ENCODE data around the gene FBXW8. TPM values are rescaled to one million over a fixed set of nuclear protein-coding genes. Genes with fewer than 3 reads are reported as not detected.

The FBXW8 gene, protein sequence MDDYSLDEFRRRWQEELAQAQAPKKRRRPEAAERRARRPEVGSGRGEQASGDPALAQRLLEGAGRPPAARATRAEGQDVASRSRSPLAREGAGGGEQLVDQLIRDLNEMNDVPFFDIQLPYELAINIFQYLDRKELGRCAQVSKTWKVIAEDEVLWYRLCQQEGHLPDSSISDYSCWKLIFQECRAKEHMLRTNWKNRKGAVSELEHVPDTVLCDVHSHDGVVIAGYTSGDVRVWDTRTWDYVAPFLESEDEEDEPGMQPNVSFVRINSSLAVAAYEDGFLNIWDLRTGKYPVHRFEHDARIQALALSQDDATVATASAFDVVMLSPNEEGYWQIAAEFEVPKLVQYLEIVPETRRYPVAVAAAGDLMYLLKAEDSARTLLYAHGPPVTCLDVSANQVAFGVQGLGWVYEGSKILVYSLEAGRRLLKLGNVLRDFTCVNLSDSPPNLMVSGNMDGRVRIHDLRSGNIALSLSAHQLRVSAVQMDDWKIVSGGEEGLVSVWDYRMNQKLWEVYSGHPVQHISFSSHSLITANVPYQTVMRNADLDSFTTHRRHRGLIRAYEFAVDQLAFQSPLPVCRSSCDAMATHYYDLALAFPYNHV
- 28.9 and 30.8 TPM in 2 replicates for total RNA-seq

DNA sequence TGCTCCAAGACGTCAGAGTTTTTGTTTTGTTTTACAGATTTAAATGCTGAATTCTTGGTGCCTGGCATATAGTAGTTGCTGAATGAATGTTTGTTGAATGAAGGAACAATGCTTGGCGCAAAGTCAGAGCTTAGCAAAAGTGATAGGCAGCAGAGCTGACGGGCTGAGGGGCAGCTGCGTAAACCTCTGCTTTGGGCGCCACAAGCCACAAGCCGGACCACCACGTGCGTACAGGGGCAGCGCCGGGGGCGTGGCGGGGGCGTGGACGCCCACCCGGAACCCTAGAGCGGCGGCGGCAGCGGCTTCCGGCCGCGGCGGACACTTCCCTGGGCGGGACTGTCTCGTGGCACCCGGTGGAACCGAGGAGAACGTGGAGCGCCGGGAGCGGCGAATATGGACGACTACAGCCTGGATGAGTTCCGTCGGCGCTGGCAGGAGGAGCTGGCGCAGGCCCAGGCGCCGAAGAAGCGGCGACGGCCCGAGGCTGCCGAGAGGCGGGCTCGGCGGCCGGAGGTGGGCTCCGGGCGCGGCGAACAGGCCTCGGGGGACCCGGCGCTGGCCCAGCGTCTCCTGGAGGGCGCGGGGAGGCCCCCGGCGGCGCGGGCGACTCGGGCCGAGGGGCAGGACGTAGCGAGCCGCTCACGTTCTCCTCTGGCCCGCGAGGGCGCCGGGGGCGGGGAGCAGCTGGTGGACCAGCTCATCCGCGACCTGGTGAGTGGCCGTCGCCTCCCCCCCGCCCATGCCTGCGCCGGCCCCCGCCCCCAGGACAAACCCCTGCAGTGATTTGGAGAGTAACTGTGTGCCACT lies at the start of gene FBXW8:
FBXW8 (plus strand) TSS at position 306 of the 807 bp plus-strand sequence; CDS start at position 394, 88 bp downstream.

DNA sequence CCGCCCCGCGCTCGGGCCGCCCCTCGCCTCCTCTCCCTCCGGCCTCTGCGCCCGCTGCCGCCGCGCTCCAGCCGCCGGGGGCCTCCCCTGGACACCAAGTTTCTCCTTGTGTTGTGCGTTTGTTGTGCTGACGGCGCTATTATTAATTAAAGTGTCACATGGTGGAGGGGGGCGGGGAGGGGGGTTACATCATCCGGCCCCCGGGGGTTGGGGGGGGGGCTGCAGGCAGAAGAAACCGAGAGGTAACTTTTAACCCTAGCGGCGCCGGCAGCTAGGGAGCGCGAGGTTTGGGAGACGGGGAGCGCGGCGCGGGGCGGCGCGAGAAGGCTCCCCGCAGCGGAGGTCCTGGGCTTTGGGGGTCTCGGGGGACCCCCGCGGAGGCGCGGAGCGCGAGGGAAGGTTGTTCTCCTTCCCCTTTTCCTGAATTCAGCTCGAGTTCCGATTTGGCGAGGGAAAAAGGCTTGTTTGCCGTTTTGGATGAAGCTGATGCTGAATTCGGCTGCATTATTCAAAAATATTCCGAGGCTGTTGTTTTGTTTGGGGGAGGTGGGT lies 29.3 kb upstream of the FBXW8 start, which contains the start of gene HRK:
HRK (minus strand) TSS at position 117 of the 552 bp plus-strand sequence. CDS start 134 bp downstream, outside the sequence.

Other genes starting within 250 kb of the FBXW8 start
- 22.3 and 43.2 TPM in 2 replicates for gene SPRING1, start 172.9 kb upstream of the FBXW8 start, total RNA-seq
- 5.5 and 18.0 TPM in 2 replicates for gene RNFT2, start 172.6 kb upstream of the FBXW8 start, total RNA-seq
- not detected in 2 replicates for gene HRK, start 29.5 kb upstream of the FBXW8 start, total RNA-seq
- gene TESC, start 188.5 kb downstream of the FBXW8 start, total RNA-seq: not detected in 2 replicates